Measurements from ENCODE around the gene RASGEF1B.

The RASGEF1B gene
- 51.7 to 158 (median 93.7) reads per million in 3 donors for total RNA-seq

DNA sequence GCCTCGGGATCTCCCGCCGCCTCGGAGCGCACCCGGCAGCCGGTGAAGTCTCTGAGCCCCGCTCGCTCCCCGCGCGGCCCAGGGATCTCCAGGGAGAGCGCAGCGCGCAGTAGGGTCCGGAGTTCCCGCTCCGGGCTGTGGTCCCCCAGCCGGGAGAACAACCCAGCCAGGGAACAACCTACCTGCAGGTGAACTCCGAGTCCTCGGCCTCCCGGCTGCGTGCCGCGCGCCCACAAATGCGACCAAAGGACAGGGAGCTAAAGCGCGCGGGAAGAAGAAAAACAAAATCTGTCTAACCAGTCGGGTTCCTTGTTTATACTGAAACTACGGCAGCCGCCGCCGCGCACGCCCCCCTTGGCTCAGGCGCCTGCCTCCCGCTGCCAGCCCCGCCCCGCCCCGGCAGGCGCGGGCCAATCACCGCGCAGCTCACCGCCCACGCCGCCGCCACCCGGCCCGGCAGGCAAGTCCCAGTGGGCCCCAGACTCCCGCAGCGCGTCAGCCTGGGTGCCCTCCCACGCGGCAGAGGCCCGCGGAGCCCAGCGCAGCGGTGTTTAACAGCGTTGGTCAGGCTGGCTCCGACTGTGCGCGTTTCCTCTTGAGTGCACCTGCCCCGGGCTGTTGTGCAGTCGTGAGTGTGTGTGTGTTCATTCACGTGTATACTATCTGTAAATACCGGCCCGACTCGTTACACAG, at the start of gene RASGEF1B:
Gene RASGEF1B (minus strand): TSS at position 320 of the 693 bp plus-strand sequence. CDS start 12,399 bp downstream, outside the sequence.
- no peaks in the 10 kb centered on the region for H3K27me3 ChIP-seq (replicated peaks; ENCODE audit: control insufficient read depth, insufficient read depth, low read length, poor library complexity, severe bottlenecking)
- H3K4me3 ChIP-seq (ENCODE audit: insufficient read depth, low read depth, low read length, poor library complexity, severe bottlenecking): peak within 1 kb of the TSS; percentile 95
- H3K36me3 ChIP-seq (ENCODE audit: control insufficient read depth, insufficient read depth, low read length): no peaks in the 10 kb centered on the region
- peak within 1 kb of the TSS; percentile 95 for H3K27ac ChIP-seq (ENCODE audit: insufficient read depth, low read length, poor library complexity, severe bottlenecking)
- H3K4me1 ChIP-seq (ENCODE audit: control insufficient read depth, insufficient read depth, low read length, poor library complexity, severe bottlenecking): peaks cover 11% of the 10 kb centered on the region
- DNase-seq: peak; percentile 87 to 92 (median 87)
- no peaks in the 10 kb centered on the region for H3K9me3 ChIP-seq (ENCODE audit: control insufficient read depth, low read length)

DNA sequence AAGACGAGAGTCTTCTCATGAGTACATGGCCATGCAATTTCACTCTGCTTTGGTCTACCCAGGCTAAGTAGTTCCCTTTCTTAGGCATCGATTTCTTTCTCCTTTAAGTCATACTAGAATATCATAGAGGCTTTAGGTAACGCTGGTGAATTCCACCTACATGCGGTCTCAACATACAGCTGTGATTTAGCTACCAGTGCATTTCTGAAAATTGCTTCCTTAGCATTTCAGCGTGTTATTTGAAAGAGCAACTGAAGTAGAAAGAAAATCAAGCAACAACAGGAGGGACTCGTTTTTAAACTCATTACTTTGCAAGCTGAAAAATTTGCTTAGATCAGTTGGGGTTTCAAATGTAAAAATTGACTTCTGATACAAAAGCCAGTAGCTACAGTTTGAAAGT, 48.1 kb upstream of the RASGEF1B start:
- Histone ChIP-seq H3K4me3 (ENCODE audit: insufficient read depth, low read depth, low read length, poor library complexity, severe bottlenecking) (no peak overlapping the region), H3K4me1 (ENCODE audit: control insufficient read depth, insufficient read depth, low read length, poor library complexity, severe bottlenecking) (no peaks in the 10 kb centered on the region), H3K36me3 (ENCODE audit: control insufficient read depth, insufficient read depth, low read length) (no peaks in the 10 kb centered on the region)

DNA sequence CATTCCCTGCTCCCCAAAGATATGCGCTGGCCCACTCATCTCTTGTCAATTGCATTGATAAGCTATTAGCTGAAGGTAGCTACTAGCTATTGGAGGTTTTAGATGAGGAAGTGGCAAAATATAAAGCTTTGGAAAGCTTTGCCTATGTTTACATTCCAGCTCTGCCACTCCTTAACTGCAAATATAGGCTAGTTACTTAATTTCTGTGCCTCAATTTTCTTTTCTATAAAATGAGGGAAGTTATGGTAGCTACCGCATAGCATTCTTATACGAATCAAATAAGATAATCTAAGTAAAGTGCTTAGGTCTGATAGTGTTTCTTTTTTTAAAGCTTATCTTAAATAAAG, 47.7 kb upstream of the RASGEF1B start:
- DNase-seq: no peak
- Histone ChIP-seq H3K4me3 (ENCODE audit: insufficient read depth, low read depth, low read length, poor library complexity, severe bottlenecking) (no peak overlapping the region), H3K27ac (ENCODE audit: insufficient read depth, low read length, poor library complexity, severe bottlenecking) (no peak overlapping the region), H3K27me3 (replicated peaks; ENCODE audit: control insufficient read depth, insufficient read depth, low read length, poor library complexity, severe bottlenecking) (no peaks in the 10 kb centered on the region), H3K36me3 (ENCODE audit: control insufficient read depth, insufficient read depth, low read length) (no peaks in the 10 kb centered on the region), H3K4me1 (ENCODE audit: control insufficient read depth, insufficient read depth, low read length, poor library complexity, severe bottlenecking) (no peaks in the 10 kb centered on the region), H3K9me3 (ENCODE audit: control insufficient read depth, low read length) (no peaks in the 10 kb centered on the region)

More for the DNA sequence above, 48.1 kb upstream of the RASGEF1B start:
- H3K9me3 ChIP-seq (ENCODE audit: control insufficient read depth, low read length): no peaks in the 10 kb centered on the region
- no peak overlapping the region for H3K27ac ChIP-seq (ENCODE audit: insufficient read depth, low read length, poor library complexity, severe bottlenecking)
- no peak for DNase-seq
- H3K27me3 ChIP-seq (replicated peaks; ENCODE audit: control insufficient read depth, insufficient read depth, low read length, poor library complexity, severe bottlenecking): no peaks in the 10 kb centered on the region

DNA sequence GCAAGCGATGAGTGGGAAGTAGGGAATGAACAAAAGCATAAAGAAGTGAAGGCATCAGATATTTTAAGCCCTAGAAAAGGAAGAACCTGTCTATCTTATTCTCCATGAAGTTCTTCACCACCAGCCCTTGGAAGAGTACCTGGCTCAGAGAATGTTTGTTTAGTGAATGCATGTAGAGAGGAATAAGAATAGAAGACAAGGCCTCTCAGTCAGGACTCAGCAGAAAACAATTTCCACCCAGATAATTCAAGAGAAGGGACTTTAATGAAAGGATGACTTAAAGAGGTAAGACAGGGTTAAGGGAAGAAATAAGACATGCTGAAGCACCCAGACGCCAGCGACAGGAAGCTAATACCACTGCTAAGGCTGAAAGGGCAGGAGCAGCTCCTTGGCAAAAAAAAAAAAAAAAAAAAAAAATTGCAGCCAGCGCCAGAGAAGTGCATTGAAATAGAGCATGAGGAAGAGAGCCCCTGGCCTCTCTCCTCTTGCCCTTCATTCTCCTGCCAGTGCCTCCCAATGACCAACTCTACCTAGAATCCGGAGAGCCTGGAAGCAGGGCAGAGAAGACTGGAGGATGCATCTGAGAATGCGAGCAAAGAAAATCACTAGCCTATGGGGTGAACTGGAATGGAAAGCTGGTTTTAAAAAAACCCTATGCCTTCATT, 47.2 kb upstream of the RASGEF1B start:
- Histone ChIP-seq H3K27ac (ENCODE audit: insufficient read depth, low read length, poor library complexity, severe bottlenecking) (no peak overlapping the region), H3K27me3 (replicated peaks; ENCODE audit: control insufficient read depth, insufficient read depth, low read length, poor library complexity, severe bottlenecking) (no peaks in the 10 kb centered on the region), H3K9me3 (ENCODE audit: control insufficient read depth, low read length) (no peaks in the 10 kb centered on the region), H3K4me1 (ENCODE audit: control insufficient read depth, insufficient read depth, low read length, poor library complexity, severe bottlenecking) (no peaks in the 10 kb centered on the region), H3K36me3 (ENCODE audit: control insufficient read depth, insufficient read depth, low read length) (no peaks in the 10 kb centered on the region), H3K4me3 (ENCODE audit: insufficient read depth, low read depth, low read length, poor library complexity, severe bottlenecking) (no peak overlapping the region)
- no peak for DNase-seq

DNA sequence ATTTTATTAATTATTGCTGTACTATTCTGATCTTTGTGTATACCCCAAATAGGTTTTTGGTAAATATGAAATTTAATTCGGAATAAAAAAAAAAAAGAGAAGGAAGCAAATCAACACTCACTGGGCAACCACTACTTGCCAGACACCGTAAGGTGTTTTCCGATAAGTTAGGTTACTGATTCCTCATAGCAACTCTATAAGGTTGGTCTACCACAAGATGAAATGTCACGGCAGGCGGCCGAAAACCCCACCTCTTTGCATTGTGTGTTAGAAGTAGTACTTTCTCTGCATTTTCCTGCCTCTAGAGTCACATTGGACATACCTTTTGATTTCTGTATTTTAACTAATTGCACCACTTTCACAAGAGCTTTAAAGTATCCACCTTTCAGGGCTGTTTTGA, 44.5 kb upstream of the RASGEF1B start:
- no peaks in the 10 kb centered on the region for H3K27me3 ChIP-seq (replicated peaks; ENCODE audit: control insufficient read depth, insufficient read depth, low read length, poor library complexity, severe bottlenecking)
- no peak overlapping the region for H3K4me3 ChIP-seq (ENCODE audit: insufficient read depth, low read depth, low read length, poor library complexity, severe bottlenecking)
- no peaks in the 10 kb centered on the region for H3K4me1 ChIP-seq (ENCODE audit: control insufficient read depth, insufficient read depth, low read length, poor library complexity, severe bottlenecking)
- DNase-seq: no peak
- no peaks in the 10 kb centered on the region for H3K9me3 ChIP-seq (ENCODE audit: control insufficient read depth, low read length)
- no peaks in the 10 kb centered on the region for H3K36me3 ChIP-seq (ENCODE audit: control insufficient read depth, insufficient read depth, low read length)
- no peak overlapping the region for H3K27ac ChIP-seq (ENCODE audit: insufficient read depth, low read length, poor library complexity, severe bottlenecking)

DNA sequence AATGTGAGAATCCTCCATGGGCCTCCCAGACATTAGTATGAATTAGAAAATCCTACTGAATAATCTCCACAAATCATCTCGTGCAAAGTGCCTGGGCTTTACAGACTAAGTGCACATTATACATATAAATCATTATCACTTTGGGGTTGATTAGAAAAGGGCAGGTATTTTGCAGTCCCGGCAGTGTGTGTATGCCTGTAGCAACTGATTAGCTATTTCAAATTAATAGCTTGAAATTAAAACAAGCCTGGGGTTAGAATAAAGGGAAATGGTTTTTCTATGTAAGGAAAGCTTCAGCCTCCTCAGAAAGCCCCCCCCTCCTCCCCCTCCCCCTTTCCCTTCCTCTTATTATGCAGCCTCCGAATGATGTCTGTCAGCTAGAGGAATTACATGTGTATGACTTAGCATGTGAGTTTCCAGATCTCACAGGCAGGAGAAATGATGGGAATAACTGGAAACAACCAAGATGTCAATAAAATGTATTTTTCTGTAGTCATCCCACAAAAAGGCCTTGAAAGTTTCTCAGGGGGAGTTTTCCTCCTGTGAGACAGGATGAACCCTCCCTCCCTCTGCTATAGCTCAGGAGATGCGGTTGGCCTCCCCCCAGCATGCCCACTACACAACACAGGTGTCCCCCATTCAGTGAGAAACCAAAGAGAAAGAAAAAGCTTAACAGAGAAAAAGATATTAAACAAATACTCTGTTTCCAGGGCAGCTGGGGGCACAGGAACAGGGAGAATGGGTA, 41.2 kb upstream of the RASGEF1B start:
- Histone ChIP-seq H3K36me3 (ENCODE audit: control insufficient read depth, insufficient read depth, low read length) (no peaks in the 10 kb centered on the region), H3K4me1 (ENCODE audit: control insufficient read depth, insufficient read depth, low read length, poor library complexity, severe bottlenecking) (no peaks in the 10 kb centered on the region), H3K27me3 (replicated peaks; ENCODE audit: control insufficient read depth, insufficient read depth, low read length, poor library complexity, severe bottlenecking) (no peaks in the 10 kb centered on the region), H3K27ac (ENCODE audit: insufficient read depth, low read length, poor library complexity, severe bottlenecking) (no peak overlapping the region), H3K4me3 (ENCODE audit: insufficient read depth, low read depth, low read length, poor library complexity, severe bottlenecking) (no peak overlapping the region), H3K9me3 (ENCODE audit: control insufficient read depth, low read length) (no peaks in the 10 kb centered on the region)
- no peak for DNase-seq

DNA sequence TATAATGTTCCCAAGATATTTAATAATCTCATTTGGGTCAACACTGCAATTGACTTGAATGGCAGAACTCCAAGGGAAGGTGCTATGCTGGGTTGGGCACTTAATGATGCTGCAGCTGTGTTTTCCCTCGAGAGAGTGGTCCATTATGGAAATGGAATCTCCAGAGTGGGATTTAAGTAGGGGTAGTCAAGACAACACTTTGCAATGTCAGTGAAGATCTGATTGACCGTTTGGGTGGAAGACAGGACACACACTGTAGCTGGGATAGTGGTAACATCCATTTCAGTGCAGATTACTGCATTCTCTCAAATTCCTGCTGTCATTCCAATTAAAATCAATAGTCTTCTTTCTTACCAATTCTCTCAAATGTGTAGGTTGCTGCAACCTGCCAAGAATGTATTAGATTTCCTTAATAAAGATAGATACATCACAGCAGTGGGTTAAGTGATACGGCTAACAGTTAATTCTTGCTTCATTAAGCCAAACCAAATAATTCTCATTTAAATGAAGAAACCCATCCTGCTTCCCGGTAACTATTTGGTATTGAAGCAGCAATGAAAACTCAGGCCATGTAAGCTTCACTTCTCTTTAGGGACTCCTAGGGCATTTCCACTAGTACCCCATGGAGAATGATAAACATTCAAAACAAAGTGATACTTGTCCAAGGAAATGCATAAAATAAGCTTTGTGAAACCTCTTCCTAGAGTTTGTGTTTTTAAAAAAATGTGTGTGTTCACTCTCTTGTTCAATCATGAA, 40.5 kb upstream of the RASGEF1B start:
- Histone ChIP-seq H3K4me3 (ENCODE audit: insufficient read depth, low read depth, low read length, poor library complexity, severe bottlenecking) (no peak overlapping the region), H3K27me3 (replicated peaks; ENCODE audit: control insufficient read depth, insufficient read depth, low read length, poor library complexity, severe bottlenecking) (no peaks in the 10 kb centered on the region), H3K9me3 (ENCODE audit: control insufficient read depth, low read length) (no peaks in the 10 kb centered on the region), H3K4me1 (ENCODE audit: control insufficient read depth, insufficient read depth, low read length, poor library complexity, severe bottlenecking) (no peaks in the 10 kb centered on the region), H3K27ac (ENCODE audit: insufficient read depth, low read length, poor library complexity, severe bottlenecking) (no peak overlapping the region), H3K36me3 (ENCODE audit: control insufficient read depth, insufficient read depth, low read length) (no peaks in the 10 kb centered on the region)
- no peak for DNase-seq

DNA sequence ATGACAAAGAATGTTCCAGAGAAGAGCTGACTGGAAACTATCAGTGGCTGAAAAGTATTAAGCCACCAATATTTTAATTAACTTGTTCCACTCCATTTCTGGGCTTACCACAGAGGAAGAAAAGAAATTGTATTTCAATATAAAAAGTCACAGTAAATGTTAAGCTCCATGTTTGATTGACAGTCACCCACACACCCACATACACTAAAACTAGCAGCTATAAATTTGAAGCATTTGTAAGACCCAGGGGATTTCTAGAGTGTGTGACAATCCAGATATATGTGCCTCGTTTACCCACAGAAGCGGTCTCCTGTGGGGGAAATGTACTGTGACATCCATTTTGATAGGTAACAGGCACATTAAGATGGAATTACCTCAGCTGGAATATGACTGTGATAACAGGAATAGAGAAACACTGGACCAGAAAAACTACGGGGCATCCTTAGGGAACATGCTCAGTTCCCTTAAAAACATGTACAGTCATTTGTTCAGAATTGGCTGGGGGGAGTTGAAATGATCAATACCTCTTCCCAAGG, 39.0 kb upstream of the RASGEF1B start:
- no peaks in the 10 kb centered on the region for H3K9me3 ChIP-seq (ENCODE audit: control insufficient read depth, low read length)
- no peaks in the 10 kb centered on the region for H3K36me3 ChIP-seq (ENCODE audit: control insufficient read depth, insufficient read depth, low read length)
- H3K4me1 ChIP-seq (ENCODE audit: control insufficient read depth, insufficient read depth, low read length, poor library complexity, severe bottlenecking): no peaks in the 10 kb centered on the region
- no peaks in the 10 kb centered on the region for H3K27me3 ChIP-seq (replicated peaks; ENCODE audit: control insufficient read depth, insufficient read depth, low read length, poor library complexity, severe bottlenecking)
- H3K4me3 ChIP-seq (ENCODE audit: insufficient read depth, low read depth, low read length, poor library complexity, severe bottlenecking): no peak overlapping the region
- DNase-seq: no peak
- no peak overlapping the region for H3K27ac ChIP-seq (ENCODE audit: insufficient read depth, low read length, poor library complexity, severe bottlenecking)

DNA sequence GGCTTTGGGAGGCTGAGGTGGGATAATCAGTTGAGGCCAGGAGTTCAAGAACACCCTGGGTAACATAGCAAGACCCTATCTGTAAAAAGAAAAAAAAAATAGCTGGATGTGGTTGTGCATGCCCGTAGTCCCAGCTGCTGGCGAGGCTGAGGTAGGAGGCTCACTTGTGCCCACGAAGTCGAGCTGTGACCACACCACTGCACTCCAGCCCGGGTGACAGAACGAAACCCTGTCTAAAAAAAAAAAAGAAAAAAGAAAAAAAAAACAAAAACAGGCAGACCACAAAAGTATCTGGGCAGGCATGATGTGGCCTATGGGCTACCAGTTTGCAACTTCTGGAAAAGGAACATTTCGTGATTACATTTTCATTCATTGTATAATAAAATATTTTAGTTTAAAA, 38.1 kb upstream of the RASGEF1B start:
- no peak overlapping the region for H3K4me3 ChIP-seq (ENCODE audit: insufficient read depth, low read depth, low read length, poor library complexity, severe bottlenecking)
- peaks cover 6% of the 10 kb centered on the region for H3K4me1 ChIP-seq (ENCODE audit: control insufficient read depth, insufficient read depth, low read length, poor library complexity, severe bottlenecking)
- no peak overlapping the region for H3K27ac ChIP-seq (ENCODE audit: insufficient read depth, low read length, poor library complexity, severe bottlenecking)
- DNase-seq: no peak
- no peaks in the 10 kb centered on the region for H3K27me3 ChIP-seq (replicated peaks; ENCODE audit: control insufficient read depth, insufficient read depth, low read length, poor library complexity, severe bottlenecking)
- no peaks in the 10 kb centered on the region for H3K9me3 ChIP-seq (ENCODE audit: control insufficient read depth, low read length)
- H3K36me3 ChIP-seq (ENCODE audit: control insufficient read depth, insufficient read depth, low read length): no peaks in the 10 kb centered on the region

Data from effector memory CD4-positive, alpha-beta T cell (primary cell).